HEK293 (cell line): ENCODE measurements around the gene PACRG.

Experiments
- CTCF ChIA-PET: fragments of 350-600 bp; formaldehyde crosslinking; extraction: SDS; loops from one replicate; lab custom pipeline; 2021; ENCODE audit warnings: antibody characterized with exemption; lab: Yijun Ruan, JAX
- POLR2A ChIA-PET: fragments of 300-600 bp; formaldehyde crosslinking; extraction: SDS; loops from one replicate; lab custom pipeline; 2020; ENCODE audit warnings: antibody characterized with exemption, inconsistent platforms; lab: Yijun Ruan, JAX
- H3K27ac ChIP-seq: fragments of 200-500 bp; sonication (Bioruptor generic); 2 replicates; pipeline ENCODE4 v1.5.1; 2014; ENCODE audit warnings: low read depth, low read length, control low read depth, inconsistent platforms; ENCODE audit errors: extremely low read depth
- H3K36me3 ChIP-seq, 2 experiments: fragments of 200-500 bp in 1 of 2; sonication (Bioruptor generic) in 1 of 2; 1 replicate in 1 of 2; 2 replicates in 1 of 2; pipeline ENCODE4 v1.5.1; 2014 to 2017; ENCODE audit warnings: inconsistent platforms in 2 of 2, low read length in 2 of 2; ENCODE audit not compliant: control insufficient read depth in 2 of 2, insufficient read depth in 1 of 2
- H3K4me1 ChIP-seq: fragments of 200-500 bp; sonication (Bioruptor generic); 2 replicates; pipeline ENCODE4 v1.5.1; 2014; ENCODE audit warnings: mild to moderate bottlenecking, low read length, inconsistent platforms; ENCODE audit not compliant: control insufficient read depth, insufficient read depth
- H3K4me3 ChIP-seq: 2 replicates; pipeline ENCODE4 v1.5.1; 2011; ENCODE audit warnings: low read depth, mild to moderate bottlenecking, control low read depth, low read length, moderate library complexity
- H3K9me3 ChIP-seq: fragments of 200-500 bp; sonication (Bioruptor generic); 2 replicates; pipeline ENCODE4 v1.5.1; 2014; ENCODE audit warnings: low read depth, low read length, inconsistent platforms; ENCODE audit not compliant: control insufficient read depth, insufficient read depth
- ATF2 ChIP-seq: fragments of 450-650 bp; formaldehyde crosslinking; IDR thresholded peaks from 2 replicates; pipeline ENCODE4 v1.5.1; 2016; ENCODE audit warnings: missing biosample characterization, missing genetic modification characterization, low read depth
- BCL11B ChIP-seq: fragments of 450-650 bp; formaldehyde crosslinking; IDR thresholded peaks from 2 replicates; pipeline ENCODE4 v1.5.1; 2016; ENCODE audit warnings: low read depth, missing biosample characterization, missing genetic modification characterization
- ELK4 ChIP-seq: IDR thresholded peaks from 2 replicates; pipeline ENCODE4 v1.6.1; 2011; ENCODE audit warnings: mild to moderate bottlenecking, low read depth, low read length, borderline replicate concordance
- HOXA7 ChIP-seq: sonication (generic); formaldehyde crosslinking; IDR thresholded peaks from 2 replicates; pipeline ENCODE4 v1.8.1; 2022; ENCODE audit warnings: missing genetic modification reagents, borderline replicate concordance
- MYNN ChIP-seq: fragments of 450-650 bp; formaldehyde crosslinking; IDR thresholded peaks from 2 replicates; pipeline ENCODE4 v1.5.1; 2016; ENCODE audit warnings: missing biosample characterization, missing genetic modification characterization, borderline replicate concordance
- PRDM4 ChIP-seq: fragments of 450-650 bp; formaldehyde crosslinking; IDR thresholded peaks from 2 replicates; pipeline ENCODE4 v1.5.1; 2017; ENCODE audit warnings: missing biosample characterization, missing genetic modification characterization
- SCRT2 ChIP-seq: fragments of 450-650 bp; formaldehyde crosslinking; IDR thresholded peaks from 2 replicates; pipeline ENCODE4 v1.5.1; 2016; ENCODE audit warnings: missing biosample characterization, missing genetic modification characterization
- ZIC2 ChIP-seq: fragments of 450-650 bp; formaldehyde crosslinking; IDR thresholded peaks from 2 replicates; pipeline ENCODE4 v1.5.1; 2016; ENCODE audit warnings: missing biosample characterization, missing genetic modification characterization
- ZNF18 ChIP-seq: fragments of 450-650 bp; formaldehyde crosslinking; IDR thresholded peaks from 2 replicates; pipeline ENCODE4 v1.5.1; 2016; ENCODE audit warnings: missing biosample characterization, missing genetic modification characterization
- ZNF274 ChIP-seq, 2 experiments: fragments of 200-500 bp in 1 of 2; fragments of 450-650 bp in 1 of 2; sonication (Bioruptor generic) in 1 of 2; formaldehyde crosslinking in 1 of 2; IDR thresholded peaks; 2 replicates each; pipeline versions ENCODE4 v1.5.1 to v1.6.1; 2014 to 2016; ENCODE audit warnings: borderline replicate concordance in 1 of 2, inconsistent platforms in 1 of 2, low read length in 1 of 2, missing biosample characterization in 1 of 2, missing genetic modification characterization in 1 of 2
- ZNF404 ChIP-seq: fragments of 450-650 bp; formaldehyde crosslinking; IDR thresholded peaks from 2 replicates; pipeline ENCODE4 v1.5.1; 2017; ENCODE audit warnings: missing biosample characterization, missing genetic modification characterization
- ZNF426 ChIP-seq: fragments of 450-650 bp; formaldehyde crosslinking; IDR thresholded peaks from 2 replicates; pipeline ENCODE4 v1.5.1; 2017; ENCODE audit warnings: missing biosample characterization, missing genetic modification characterization, mild to moderate bottlenecking, inconsistent platforms, moderate library complexity
- ZNF561 ChIP-seq: fragments of 450-650 bp; IDR thresholded peaks from 2 replicates; pipeline ENCODE4 v1.5.1; 2018; ENCODE audit warnings: missing biosample characterization, missing genetic modification characterization, borderline replicate concordance
- ZNF580 ChIP-seq: fragments of 450-650 bp; formaldehyde crosslinking; IDR thresholded peaks from 2 replicates; pipeline ENCODE4 v1.5.1; 2016; ENCODE audit warnings: missing biosample characterization, missing genetic modification characterization
- ZNF639 ChIP-seq: fragments of 450-650 bp; formaldehyde crosslinking; IDR thresholded peaks from 2 replicates; pipeline ENCODE4 v1.5.1; 2016; ENCODE audit warnings: missing biosample characterization, missing genetic modification characterization
- ZNF776 ChIP-seq: fragments of 450-650 bp; formaldehyde crosslinking; IDR thresholded peaks from 2 replicates; pipeline ENCODE4 v1.5.0; 2017; ENCODE audit warnings: missing biosample characterization, missing genetic modification characterization, borderline replicate concordance
- ZNF830 ChIP-seq: fragments of 450-650 bp; IDR thresholded peaks from 2 replicates; pipeline ENCODE4 v1.5.0; 2018; ENCODE audit warnings: missing biosample characterization, missing genetic modification characterization, low read depth, mild to moderate bottlenecking, moderate library complexity
- ZSCAN16 ChIP-seq: fragments of 450-650 bp; formaldehyde crosslinking; IDR thresholded peaks from 2 replicates; pipeline ENCODE4 v1.5.1; 2016; ENCODE audit warnings: missing biosample characterization, missing genetic modification characterization
- ZSCAN5A ChIP-seq: fragments of 450-650 bp; formaldehyde crosslinking; IDR thresholded peaks from 2 replicates; pipeline ENCODE4 v1.5.1; 2016; ENCODE audit warnings: missing biosample characterization, missing genetic modification characterization

PACRG gene

GRCh38 chr6:163165155-163165910, 437.6 kb downstream of the PACRG start (continued):
- TF ChIP-seq ZSCAN5A, result no peak
- no peak for TF ChIP-seq ZNF561 (tag by site-specific recombination)
- TF ChIP-seq ZNF830 (tag by site-specific recombination), result no peak

GRCh38 chr6:163165922-163166321, 438.1 kb downstream of the PACRG start:
- Histone ChIP-seq H3K36me3 (no peaks in the 10 kb centered on the region), H3K4me3 (no peak overlapping the region), H3K27ac (no peak overlapping the region), H3K4me1 (no peaks in the 10 kb centered on the region), H3K9me3 (no peaks in the 10 kb centered on the region)
- TF ChIP-seq ZNF426 (tag by site-specific recombination) (no peak), ZNF18 (no peak), ZNF580 (tag by site-specific recombination) (no peak), ATF2 (tag by site-specific recombination) (no peak), ZIC2 (no peak), MYNN (tag by site-specific recombination) (no peak), HOXA7 (no peak), ZNF404 (no peak), PRDM4 (tag by site-specific recombination) (no peak), ELK4 (no peak), ZSCAN16 (tag by site-specific recombination) (no peak), ZNF776 (tag by site-specific recombination) (no peak), ZNF274 (IDR thresholded peaks at IDR 0.05; ENCODE audit: low read length) (no peak), ZNF274 (tag by site-specific recombination; IDR thresholded peaks at IDR 0.05; ENCODE audit: borderline replicate concordance) (no peak), SCRT2 (tag by site-specific recombination) (no peak), ZNF639 (tag by site-specific recombination) (no peak), BCL11B (tag by site-specific recombination) (no peak)
- ChIA-PET CTCF (interaction anchor here (0.5 kb wide), 1 partner anchor 1773 kb away, joined by 3 read pairs; no protein-coding TSS in a partner anchor), POLR2A (no interaction called here)
